Measurements from ENCODE around the gene PADI4. TPM values are rescaled to one million over a fixed set of nuclear protein-coding genes. Genes with fewer than 3 reads are reported as not detected.

Gene PADI4
- total and polyA plus RNA-seq, 2 of the 4 experiments (the other 2 are of a cell fraction): not detected

DNA sequence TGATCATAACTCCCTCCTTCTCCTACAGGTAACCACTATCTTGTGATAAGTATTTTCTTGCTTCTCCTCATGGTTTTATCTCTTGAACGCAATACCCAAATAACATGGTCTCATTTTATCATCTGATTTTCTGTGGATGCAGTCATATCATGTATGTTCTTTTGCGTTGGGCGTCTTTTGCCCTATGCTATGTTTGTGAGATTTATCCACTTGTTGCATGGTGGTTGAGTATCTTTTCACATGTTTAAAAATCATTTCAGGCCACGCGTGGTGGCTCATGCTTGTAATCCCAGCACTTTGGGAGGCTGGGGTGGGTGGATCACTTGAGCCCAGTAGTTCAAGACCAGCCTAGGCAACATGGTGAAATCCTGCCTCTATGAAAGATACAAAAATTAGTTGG, 43.5 kb upstream of the PADI4 start:
- H2BK20ac ChIP-seq (ENCODE audit: low read depth, low read length): no peak overlapping the region
- no peak overlapping the region for H3K14ac ChIP-seq (replicated peaks; ENCODE audit: low read depth, low read length)
- no peak overlapping the region for H3K18ac ChIP-seq (ENCODE audit: low read depth, low read length)
- H3K56ac ChIP-seq (ENCODE audit: extremely low read depth, insufficient read depth, low read length): no peak overlapping the region
- peaks cover 15% of the 10 kb centered on the region for H3K27me3 ChIP-seq (ENCODE audit: control insufficient read depth, insufficient read depth, low read length)
- no peak overlapping the region for H3K4me2 ChIP-seq (ENCODE audit: low read depth, low read length)
- ATAC-seq (ENCODE audit: low read depth) (no peak), DNase-seq (no peak)
- dilution Hi-C loops (cut with HindIII; ENCODE audit: low sequenced_read_pairs, unreplicated experiment): no loop called here
- no peak overlapping the region for H3K4me3 ChIP-seq (ENCODE audit: insufficient read depth, low read depth, low read length)
- intact Hi-C loops (cut with micrococcal nuclease): no loop called here
- CTCF ChIA-PET: interaction anchor here (0.6 to 0.7 kb wide), 2 partner anchors 9 to 67 kb away, joined by 3 read pairs; no protein-coding TSS in a partner anchor
- no peak overlapping the region for H3K27ac ChIP-seq (ENCODE audit: insufficient read depth, low read length)
- TF ChIP-seq MAZ (IDR thresholded peaks at IDR 0.05; ENCODE audit: borderline replicate concordance, low read depth, low read length) (no peak), CHD1 (IDR thresholded peaks at IDR 0.05; ENCODE audit: low read depth, low read length) (no peak), FOS (IDR thresholded peaks at IDR 0.05; ENCODE audit: low read depth, low read length) (no peak), POLR2A (IDR thresholded peaks at IDR 0.05; ENCODE audit: low read depth, low read length) (no peak), NFE2L2 (IDR thresholded peaks at IDR 0.05; ENCODE audit: low read depth, low read length) (no peak), SMC3 (IDR thresholded peaks at IDR 0.05; ENCODE audit: low read depth, low read length) (no peak), RCOR1 (IDR thresholded peaks at IDR 0.05; ENCODE audit: insufficient replicate concordance, low read length) (no peak), MXI1 (IDR thresholded peaks at IDR 0.05; ENCODE audit: borderline replicate concordance, low read depth, low read length) (no peak), CTCF (conservative IDR thresholded peaks at IDR 0.05; ENCODE audit: low read depth, low read length) (no peak), CEBPB (IDR thresholded peaks at IDR 0.05; ENCODE audit: low read depth, low read length) (no peak), RAD21 (IDR thresholded peaks at IDR 0.05; ENCODE audit: low read length) (no peak), MAFK (IDR thresholded peaks at IDR 0.05; ENCODE audit: low read depth, low read length) (no peak), RFX5 (IDR thresholded peaks at IDR 0.05; ENCODE audit: low read depth, low read length) (no peak), BHLHE40 (IDR thresholded peaks at IDR 0.05; ENCODE audit: low read depth, low read length) (no peak)
- TF ChIP-seq, protein P1, sequence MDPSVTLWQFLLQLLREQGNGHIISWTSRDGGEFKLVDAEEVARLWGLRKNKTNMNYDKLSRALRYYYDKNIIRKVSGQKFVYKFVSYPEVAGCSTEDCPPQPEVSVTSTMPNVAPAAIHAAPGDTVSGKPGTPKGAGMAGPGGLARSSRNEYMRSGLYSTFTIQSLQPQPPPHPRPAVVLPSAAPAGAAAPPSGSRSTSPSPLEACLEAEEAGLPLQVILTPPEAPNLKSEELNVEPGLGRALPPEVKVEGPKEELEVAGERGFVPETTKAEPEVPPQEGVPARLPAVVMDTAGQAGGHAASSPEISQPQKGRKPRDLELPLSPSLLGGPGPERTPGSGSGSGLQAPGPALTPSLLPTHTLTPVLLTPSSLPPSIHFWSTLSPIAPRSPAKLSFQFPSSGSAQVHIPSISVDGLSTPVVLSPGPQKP (IDR thresholded peaks at IDR 0.05; ENCODE audit: borderline replicate concordance, low read depth, low read length): no peak
- TF ChIP-seq, protein P2, sequence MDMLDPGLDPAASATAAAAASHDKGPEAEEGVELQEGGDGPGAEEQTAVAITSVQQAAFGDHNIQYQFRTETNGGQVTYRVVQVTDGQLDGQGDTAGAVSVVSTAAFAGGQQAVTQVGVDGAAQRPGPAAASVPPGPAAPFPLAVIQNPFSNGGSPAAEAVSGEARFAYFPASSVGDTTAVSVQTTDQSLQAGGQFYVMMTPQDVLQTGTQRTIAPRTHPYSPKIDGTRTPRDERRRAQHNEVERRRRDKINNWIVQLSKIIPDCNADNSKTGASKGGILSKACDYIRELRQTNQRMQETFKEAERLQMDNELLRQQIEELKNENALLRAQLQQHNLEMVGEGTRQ (IDR thresholded peaks at IDR 0.05; ENCODE audit: low read depth, low read length): no peak
- WGBS, 2 experiments (ENCODE audit: extremely low coverage in 2 of 2, insufficient read length in 1 of 2): no CpG with 5 or more reads among the region's 5 CpGs
- in situ Hi-C loops (cut with MboI; ENCODE audit: low sequenced_read_pairs): no loop called here
- no peak overlapping the region for H3K23ac ChIP-seq (ENCODE audit: low read depth, low read length)
- BruUV-seq (replicated peaks): no TSS peak
- no peak overlapping the region for H3K4ac ChIP-seq (ENCODE audit: low read depth, low read length)
- H4K5ac ChIP-seq (ENCODE audit: low read depth, low read length): no peak overlapping the region
- H2BK5ac ChIP-seq (ENCODE audit: low read depth, low read length, poor library complexity, severe bottlenecking): no peak overlapping the region
- no peak overlapping the region for H2BK120ac ChIP-seq (ENCODE audit: low read depth, low read length)
- no peak overlapping the region for H2AK5ac ChIP-seq (ENCODE audit: low read depth, low read length)
- H2AFZ ChIP-seq (replicated peaks; ENCODE audit: low read length, poor library complexity): no peak overlapping the region
- H3K9me1 ChIP-seq (ENCODE audit: insufficient read depth, low read length): no peaks in the 10 kb centered on the region; the same call in 1 of the 2 replicates
- H4K91ac ChIP-seq (ENCODE audit: insufficient read depth, low read depth, low read length): no peak overlapping the region
- H3K9ac ChIP-seq (ENCODE audit: low read depth, low read length): no peak overlapping the region
- H4K8ac ChIP-seq (ENCODE audit: low read depth in 2 of 2, low read length in 2 of 2): no peak overlapping the region
- peaks cover 1% of the 10 kb centered on the region for H3K4me1 ChIP-seq (ENCODE audit: control insufficient read depth, insufficient read depth, low read length)
- no peaks in the 10 kb centered on the region; the same call in none of the 2 replicates for H3K9me3 ChIP-seq (ENCODE audit: control insufficient read depth, insufficient read depth, low read length)
- POLR2A ChIA-PET (ENCODE audit: unreplicated experiment): no interaction called here
- no peak overlapping the region for H2BK15ac ChIP-seq (ENCODE audit: low read depth, low read length)
- no peaks in the 10 kb centered on the region for H3K79me1 ChIP-seq (ENCODE audit: low read depth in 1 of 2, low read length in 2 of 2)
- no peak overlapping the region for H2AK9ac ChIP-seq (replicated peaks; ENCODE audit: low read depth, low read length, poor library complexity)
- peaks cover 2% of the 10 kb centered on the region; the same call in 1 of the 2 replicates for H4K20me1 ChIP-seq (ENCODE audit: insufficient read depth, low read length)
- H3K36me3 ChIP-seq (ENCODE audit: control insufficient read depth, insufficient read depth, low read length): no peaks in the 10 kb centered on the region

Measured in IMR-90 (cell line).